HepG2 (cell line): ENCODE results near the gene ANKAR. TPM values are rescaled to one million over a fixed set of nuclear protein-coding genes. Genes with fewer than 3 reads are reported as not detected.

ENCODE experiments used
- ATF1 ChIP-seq: IDR thresholded peaks from 2 replicates; pipeline ENCODE4 v1.6.1; 2016; ENCODE audit warnings: mild to moderate bottlenecking, control low read depth
- CBX5 ChIP-seq: sonication (generic); formaldehyde crosslinking; IDR thresholded peaks from 2 replicates; pipeline ENCODE4 v1.4.0; 2020; ENCODE audit warnings: missing genetic modification reagents, borderline replicate concordance
- EEA1 ChIP-seq: sonication (generic); formaldehyde crosslinking; IDR thresholded peaks from 2 replicates; pipeline ENCODE4 v1.5.1; 2020; ENCODE audit warnings: mild to moderate bottlenecking, missing genetic modification reagents, borderline replicate concordance
- EED ChIP-seq: sonication (generic); formaldehyde crosslinking; IDR thresholded peaks from 2 replicates; pipeline ENCODE4 v1.5.0; 2020; ENCODE audit warnings: mild to moderate bottlenecking, missing genetic modification reagents
- EHMT2 ChIP-seq: fragments of 200-600 bp; sonication (generic); IDR thresholded peaks from 2 replicates; pipeline ENCODE4 v1.7.0; 2017; ENCODE audit warnings: antibody characterized with exemption, low read depth, low read length, borderline replicate concordance
- FOXK1 ChIP-seq: sonication (generic); formaldehyde crosslinking; IDR thresholded peaks from 2 replicates; pipeline ENCODE4 v1.4.0; 2020; ENCODE audit warnings: low read depth, missing genetic modification reagents, borderline replicate concordance
- MEIS2 ChIP-seq: sonication (generic); formaldehyde crosslinking; IDR thresholded peaks from 2 replicates; pipeline ENCODE4 v1.9.0; 2021; ENCODE audit warnings: mild to moderate bottlenecking, missing genetic modification reagents
- MTA3 ChIP-seq: sonication (generic); formaldehyde crosslinking; IDR thresholded peaks from 2 replicates; pipeline ENCODE4 v1.4.0; 2020; ENCODE audit warnings: missing genetic modification reagents
- NFIB ChIP-seq: sonication (generic); formaldehyde crosslinking; IDR thresholded peaks from 2 replicates; pipeline ENCODE4 v1.9.0; 2021; ENCODE audit warnings: missing genetic modification reagents, mild to moderate bottlenecking, borderline replicate concordance
- NR2F1 ChIP-seq, 2 experiments: fragments of 450-650 bp in 1 of 2; formaldehyde crosslinking in 1 of 2; IDR thresholded peaks; 2 replicates each; pipeline versions ENCODE4 v1.5.0 to v1.6.1; 2016 to 2020; ENCODE audit warnings: mild to moderate bottlenecking in 1 of 2, missing compliant biosample characterization in 1 of 2, missing genetic modification reagents in 1 of 2, moderate library complexity in 1 of 2
- PBX3 ChIP-seq: sonication (generic); formaldehyde crosslinking; IDR thresholded peaks from 2 replicates; pipeline ENCODE4 v1.8.1; 2023; ENCODE audit warnings: missing genetic modification reagents, inconsistent platforms, borderline replicate concordance
- POLR2AphosphoS5 ChIP-seq: IDR thresholded peaks from 2 replicates; pipeline ENCODE4 v1.6.1; 2012; ENCODE audit warnings: low read depth, low read length
- PRPF4 ChIP-seq: fragments of 200-400 bp; formaldehyde crosslinking; IDR thresholded peaks from 2 replicates; pipeline ENCODE4 v1.6.1; 2016; ENCODE audit warnings: low read length, low read depth; ENCODE audit not compliant: poor library complexity, severe bottlenecking
- RBM39 ChIP-seq: fragments of 200-400 bp; formaldehyde crosslinking; IDR thresholded peaks from one replicate; pipeline ENCODE4 v1.6.1; 2018; ENCODE audit warnings: antibody characterized with exemption, mild to moderate bottlenecking, low read depth, low read length; ENCODE audit not compliant: poor library complexity, severe bottlenecking
- RFX1 ChIP-seq: fragments of 450-650 bp; IDR thresholded peaks from 2 replicates; pipeline ENCODE4 v1.6.1; 2017
- TEF ChIP-seq: sonication (generic); formaldehyde crosslinking; IDR thresholded peaks from 2 replicates; pipeline ENCODE4 v1.5.0; 2020; ENCODE audit warnings: missing genetic modification reagents
- THAP7 ChIP-seq: sonication (generic); formaldehyde crosslinking; IDR thresholded peaks from 2 replicates; pipeline ENCODE4 v1.8.1; 2023; ENCODE audit warnings: mild to moderate bottlenecking, missing genetic modification reagents
- TMF1 ChIP-seq: sonication (generic); formaldehyde crosslinking; IDR thresholded peaks from 2 replicates; pipeline ENCODE4 v1.8.1; 2022; ENCODE audit warnings: low read depth, missing genetic modification reagents
- ZNF282 ChIP-seq: fragments of 450-650 bp; IDR thresholded peaks from 2 replicates; pipeline ENCODE4 v1.6.1; 2018; ENCODE audit not compliant: partially characterized antibody
- ZNF34 ChIP-seq: sonication (generic); formaldehyde crosslinking; IDR thresholded peaks from 2 replicates; pipeline ENCODE4 v1.4.0; 2020; ENCODE audit warnings: mild to moderate bottlenecking, missing genetic modification reagents, borderline replicate concordance
- ZNF501 ChIP-seq: sonication (generic); formaldehyde crosslinking; IDR thresholded peaks from 2 replicates; pipeline ENCODE4 v1.5.1; 2020; ENCODE audit warnings: mild to moderate bottlenecking, moderate library complexity, missing genetic modification reagents
- ZNF543 ChIP-seq: sonication (generic); formaldehyde crosslinking; IDR thresholded peaks from 2 replicates; pipeline ENCODE4 v1.4.0; 2020; ENCODE audit warnings: mild to moderate bottlenecking, missing genetic modification reagents
- ZNF564 ChIP-seq: sonication (generic); formaldehyde crosslinking; IDR thresholded peaks from 2 replicates; pipeline ENCODE4 v1.8.1; 2023; ENCODE audit warnings: mild to moderate bottlenecking, missing genetic modification reagents
- ZNF605 ChIP-seq: sonication (generic); formaldehyde crosslinking; IDR thresholded peaks from 2 replicates; pipeline ENCODE4 v1.8.0; 2022; ENCODE audit warnings: mild to moderate bottlenecking, missing genetic modification reagents
- ZNF7 ChIP-seq: IDR thresholded peaks from 2 replicates; pipeline ENCODE4 v1.6.1; 2016; ENCODE audit warnings: missing biosample characterization, missing genetic modification reagents
- ZSCAN9 ChIP-seq: IDR thresholded peaks from 2 replicates; pipeline ENCODE4 v1.6.1; 2016; ENCODE audit warnings: borderline replicate concordance
- polyA plus RNA-seq, 8 experiments: library from polyadenylated mRNA; depleted of rRNA in 3 of 8; stranded (reverse) in 7 of 8; unstranded in 1 of 8; fragments of >200 nt; fragmentation: Illumina TruSeq in 4 of 8; extraction: Trizol in 4 of 8; gene quantifications; 2 replicates each; pipeline versions ENCODE4 v1.2.1 to v1.2.3, GENCODE V29; 2011 to 2016; ENCODE audit warnings: low read depth in 4 of 8, missing spikeins in 1 of 8, mixed read lengths in 1 of 8; ENCODE audit not compliant: insufficient read depth in 1 of 8
- total RNA-seq, 5 experiments: library from RNA; depleted of rRNA; stranded (reverse); fragments of >200 nt; fragmentation: Illumina TruSeq; extraction: Trizol; gene quantifications; 2 replicates each; pipeline ENCODE4 v1.2.3, GENCODE V29; 2016; ENCODE audit warnings: low read depth in 1 of 5

ANKAR gene
- total and polyA plus RNA-seq, 2 of the 13 experiments (the other 11 are each of a cell fraction or from before 2014, with no cell fraction given): 3.6 to 5.0 TPM

DNA sequence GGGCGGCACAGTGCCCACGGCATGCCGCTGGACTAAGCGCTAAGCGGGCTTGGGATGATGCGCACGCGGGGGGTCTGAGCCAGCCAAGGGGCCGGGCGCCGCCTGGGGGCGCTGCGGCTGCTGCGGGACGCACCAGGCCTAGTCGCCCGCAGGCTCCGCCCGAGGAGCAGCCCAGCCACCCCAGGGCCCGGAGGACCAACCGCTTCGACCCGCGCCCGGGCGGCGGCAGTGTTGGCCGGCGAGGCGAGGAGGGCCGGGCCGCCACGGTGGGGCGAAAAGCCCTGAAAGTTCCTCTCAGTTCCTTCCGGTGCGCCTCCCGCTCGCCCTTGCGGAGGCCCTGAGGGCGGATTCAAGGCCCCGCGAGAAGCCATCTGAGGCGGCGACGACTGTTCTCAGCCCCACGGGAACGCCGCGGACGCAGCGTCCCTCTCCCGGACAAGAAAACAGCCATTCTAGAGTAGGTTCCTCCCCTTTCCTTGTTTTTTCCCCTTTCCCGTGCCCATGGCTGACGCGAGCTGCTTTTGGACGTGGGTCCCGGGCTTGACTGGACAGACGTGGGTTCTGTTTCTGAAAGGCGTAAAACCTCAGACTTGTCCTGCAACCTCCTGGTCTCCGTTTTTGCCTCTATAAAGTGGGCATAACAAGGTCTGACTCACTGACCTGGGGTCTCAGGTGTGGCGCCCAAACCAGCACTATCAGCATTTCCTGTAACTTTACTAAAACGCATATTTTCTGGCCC, at the start of gene ANKAR (continued):
- TF ChIP-seq TEF (CRISPR knock-in tag): no peak
- no peak for TF ChIP-seq RFX1
- TF ChIP-seq ZNF282: no peak
- TF ChIP-seq FOXK1 (CRISPR knock-in tag): peak; percentile 66; the same call in 1 of the 2 replicates
- no peak for TF ChIP-seq PRPF4
- TF ChIP-seq THAP7 (CRISPR knock-in tag): peak; percentile 85
- peak; percentile 36; the same call in 1 of the 2 replicates for TF ChIP-seq ZNF7
- peak; percentile 86 for TF ChIP-seq POLR2AphosphoS5
- TF ChIP-seq ZNF564 (CRISPR knock-in tag): peak; percentile 99
- TF ChIP-seq MTA3 (CRISPR knock-in tag): no peak
- TF ChIP-seq RBM39: peak; percentile 86
- TF ChIP-seq EEA1 (CRISPR knock-in tag): peak; percentile 83; the same call in 1 of the 2 replicates
- TF ChIP-seq ATF1 (CRISPR knock-in tag): no peak
- TF ChIP-seq ZNF605 (CRISPR knock-in tag): peak; percentile 86
- peak; percentile 95 for TF ChIP-seq EED (CRISPR knock-in tag)
- TF ChIP-seq TMF1 (CRISPR knock-in tag): peak; percentile 99
- peak; percentile 86 for TF ChIP-seq ZSCAN9 (CRISPR knock-in tag)
- peak; percentile 85; the same call in 1 of the 2 replicates for TF ChIP-seq ZNF34 (CRISPR knock-in tag)
- no peak for TF ChIP-seq EHMT2
- peak; percentile 81; the same call in 1 of the 2 replicates for TF ChIP-seq ZNF501 (CRISPR knock-in tag)
- peak; percentile 71; the same call in 1 of the 2 replicates for TF ChIP-seq PBX3
- no peak for TF ChIP-seq NFIB (CRISPR knock-in tag)
- TF ChIP-seq CBX5: peak; percentile 49; the same call in 1 of the 2 replicates
- TF ChIP-seq MEIS2 (CRISPR knock-in tag): peak; percentile 79
- no peak for TF ChIP-seq NR2F1 (CRISPR knock-in tag; IDR thresholded peaks at IDR 0.05)
- TF ChIP-seq ZNF543 (CRISPR knock-in tag): peak; percentile 97
